ENCODE results near the gene SELENOV.
A peak's percentile ranks its signal among the peaks of the same experiment; 100 is the strongest.

Gene SELENOV

DNA sequence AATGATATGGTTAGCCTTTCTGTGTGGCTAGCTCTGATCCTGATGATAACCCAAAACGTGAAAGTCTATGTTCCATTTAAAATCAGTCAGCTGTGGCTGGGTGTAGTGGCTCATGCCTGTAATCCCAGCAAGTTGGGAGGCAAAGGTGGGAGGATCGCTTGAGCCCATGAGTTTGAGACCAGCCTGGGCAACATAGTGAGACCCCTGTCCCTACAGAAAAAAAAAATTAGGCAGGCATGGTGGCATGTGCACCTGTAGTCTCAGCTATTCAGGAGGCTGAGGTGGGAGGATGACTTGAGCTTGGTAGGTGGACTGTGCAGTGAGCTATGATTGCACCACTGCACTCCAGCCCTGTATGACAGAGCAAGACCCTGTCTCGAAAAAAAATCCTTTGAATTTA, 18.9 kb downstream of the SELENOV start:
- H3K36me3 ChIP-seq (ENCODE audit: control insufficient read depth in 5 of 5, insufficient read depth in 5 of 5, low read length in 5 of 5) = no peaks in the 10 kb centered on the region
- H3K4me1 ChIP-seq (ENCODE audit: control insufficient read depth in 5 of 5, insufficient read depth in 5 of 5, low read length in 5 of 5) = peaks cover 0 to 21% (median 16%) of the 10 kb centered on the region in 5 donors
- no peak overlapping the region for H3K4me3 ChIP-seq (ENCODE audit: low read depth in 1 of 5, low read length in 5 of 5)
- no peaks in the 10 kb centered on the region for H3K27me3 ChIP-seq (ENCODE audit: control insufficient read depth in 5 of 5, insufficient read depth in 4 of 5, low read length in 5 of 5)
- no peak overlapping the region for H3K9ac ChIP-seq (ENCODE audit: low read length in 5 of 5)
- no peak overlapping the region for H3K27ac ChIP-seq (ENCODE audit: low read depth, low read length)
- no peaks in the 10 kb centered on the region for H3K9me3 ChIP-seq (ENCODE audit: control insufficient read depth in 5 of 5, low read length in 5 of 5)

DNA sequence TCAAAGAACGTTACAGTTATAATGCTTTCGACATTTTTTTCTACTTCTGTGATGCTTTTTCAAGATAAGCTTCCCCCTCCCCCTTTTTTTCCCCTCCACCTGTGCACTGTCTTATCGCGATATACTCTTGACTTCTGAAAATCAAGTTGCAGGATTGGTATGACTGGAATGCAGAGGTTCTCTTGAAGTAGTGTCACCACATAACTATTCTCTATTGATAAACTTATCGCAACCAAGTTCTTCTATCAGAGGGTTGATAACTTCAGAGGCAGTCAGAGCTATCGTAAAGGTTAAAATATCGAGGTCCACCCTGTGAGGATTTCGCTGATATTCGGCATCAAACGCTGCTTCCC, 24.2 kb downstream of the SELENOV start:
- no peaks in the 10 kb centered on the region for H3K9me3 ChIP-seq (ENCODE audit: control insufficient read depth in 5 of 5, low read length in 5 of 5)
- H3K4me3 ChIP-seq (ENCODE audit: low read depth in 1 of 5, low read length in 5 of 5) = peak overlapping the region; percentile 80 to 92 (median 89)
- H3K36me3 ChIP-seq (ENCODE audit: control insufficient read depth in 5 of 5, insufficient read depth in 5 of 5, low read length in 5 of 5) = no peaks in the 10 kb centered on the region
- no peaks in the 10 kb centered on the region for H3K27me3 ChIP-seq (ENCODE audit: control insufficient read depth in 5 of 5, insufficient read depth in 4 of 5, low read length in 5 of 5)
- peaks cover 0 to 19% (median 13%) of the 10 kb centered on the region in 5 donors for H3K4me1 ChIP-seq (ENCODE audit: control insufficient read depth in 5 of 5, insufficient read depth in 5 of 5, low read length in 5 of 5)
- H3K27ac ChIP-seq (ENCODE audit: low read depth, low read length) = peak overlapping the region; percentile 88
- H3K9ac ChIP-seq (ENCODE audit: low read length in 5 of 5) = peak overlapping the region; percentile 84 to 98 (median 93)

DNA sequence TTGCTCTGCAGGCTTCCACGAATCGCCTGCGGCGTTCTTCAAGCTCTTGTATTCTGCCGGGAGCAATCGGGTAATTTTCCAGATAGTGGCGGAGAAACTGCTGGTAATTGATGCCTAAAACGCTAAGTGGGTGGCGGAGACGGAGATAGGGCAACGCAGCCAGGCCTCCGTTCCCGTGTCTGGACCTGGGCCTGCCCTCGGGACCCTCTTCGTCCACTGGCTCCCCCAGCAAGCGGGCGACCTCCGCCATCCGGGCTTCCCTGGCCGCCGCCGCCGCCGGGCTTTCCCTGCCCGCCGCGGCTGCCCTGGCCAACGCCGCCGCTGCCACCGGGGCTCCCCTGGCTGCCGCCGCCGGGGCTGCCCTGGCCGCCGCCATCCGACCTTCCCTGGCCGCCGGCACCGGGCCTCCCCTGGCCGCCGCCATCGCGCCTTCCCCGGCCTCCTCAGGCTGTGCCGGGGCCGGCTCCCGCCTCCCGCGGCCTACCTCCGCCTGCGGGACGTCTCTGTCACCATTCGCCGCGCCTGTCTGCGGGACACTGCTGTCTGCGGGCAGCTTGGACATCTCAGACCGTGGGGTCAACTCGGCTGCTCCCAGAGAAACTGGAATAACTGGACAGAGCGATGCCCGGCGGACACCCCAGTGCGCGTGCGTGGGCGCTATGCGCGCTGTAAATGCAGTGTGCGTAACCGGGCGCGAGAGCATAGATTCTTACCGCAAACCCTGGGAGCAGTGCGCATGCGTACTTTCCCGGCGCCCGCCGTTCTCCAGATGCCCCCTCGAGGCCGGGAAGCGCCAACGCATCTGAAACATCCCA, 24.8 kb downstream of the SELENOV start, which contains the start of gene EID2:
EID2 (minus strand) TSS at position 644 of the 815 bp plus-strand sequence; CDS start at position 562, 82 bp downstream.
- Histone ChIP-seq H3K4me3 (ENCODE audit: low read depth in 1 of 5, low read length in 5 of 5) (peak within 1 kb of the TSS; percentile 80 to 92 (median 89)), H3K9me3 (ENCODE audit: control insufficient read depth in 5 of 5, low read length in 5 of 5) (no peaks in the 10 kb centered on the region), H3K9ac (ENCODE audit: low read length in 5 of 5) (peak within 1 kb of the TSS; percentile 84 to 98 (median 93)), H3K36me3 (ENCODE audit: control insufficient read depth in 5 of 5, insufficient read depth in 5 of 5, low read length in 5 of 5) (no peaks in the 10 kb centered on the region), H3K4me1 (ENCODE audit: control insufficient read depth in 5 of 5, insufficient read depth in 5 of 5, low read length in 5 of 5) (peaks cover 0 to 19% (median 13%) of the 10 kb centered on the region in 5 donors), H3K27me3 (ENCODE audit: control insufficient read depth in 5 of 5, insufficient read depth in 4 of 5, low read length in 5 of 5) (no peaks in the 10 kb centered on the region), H3K27ac (ENCODE audit: low read depth, low read length) (peak within 1 kb of the TSS; percentile 88)

DNA sequence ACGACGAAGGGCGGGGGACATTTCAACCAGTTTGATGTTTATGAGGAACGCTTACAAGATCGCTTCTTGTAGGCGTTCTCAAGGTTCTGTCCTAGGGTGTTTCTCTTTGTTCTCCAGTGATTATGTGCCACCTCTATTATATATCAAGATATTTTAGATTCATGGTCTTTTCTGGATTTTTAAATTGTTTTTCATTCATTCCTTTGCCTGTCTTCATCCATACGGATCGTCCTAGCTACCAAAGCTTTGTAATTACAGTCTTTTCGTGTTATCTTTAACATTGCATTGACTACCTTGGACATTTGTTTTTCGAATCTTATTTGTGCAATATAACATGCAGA, 25.4 kb downstream of the SELENOV start:
- Histone ChIP-seq H3K4me1 (ENCODE audit: control insufficient read depth in 5 of 5, insufficient read depth in 5 of 5, low read length in 5 of 5) (peaks cover 0 to 19% (median 13%) of the 10 kb centered on the region in 5 donors), H3K36me3 (ENCODE audit: control insufficient read depth in 5 of 5, insufficient read depth in 5 of 5, low read length in 5 of 5) (no peaks in the 10 kb centered on the region), H3K27me3 (ENCODE audit: control insufficient read depth in 5 of 5, insufficient read depth in 4 of 5, low read length in 5 of 5) (no peaks in the 10 kb centered on the region), H3K4me3 (ENCODE audit: low read depth in 1 of 5, low read length in 5 of 5) (peak overlapping the region in 3 of 5 donors; percentile 86 to 92 (median 89)), H3K9me3 (ENCODE audit: control insufficient read depth in 5 of 5, low read length in 5 of 5) (no peaks in the 10 kb centered on the region), H3K9ac (ENCODE audit: low read length in 5 of 5) (peak overlapping the region in 1 of 5 donors; percentile 64), H3K27ac (ENCODE audit: low read depth, low read length) (no peak overlapping the region)

DNA sequence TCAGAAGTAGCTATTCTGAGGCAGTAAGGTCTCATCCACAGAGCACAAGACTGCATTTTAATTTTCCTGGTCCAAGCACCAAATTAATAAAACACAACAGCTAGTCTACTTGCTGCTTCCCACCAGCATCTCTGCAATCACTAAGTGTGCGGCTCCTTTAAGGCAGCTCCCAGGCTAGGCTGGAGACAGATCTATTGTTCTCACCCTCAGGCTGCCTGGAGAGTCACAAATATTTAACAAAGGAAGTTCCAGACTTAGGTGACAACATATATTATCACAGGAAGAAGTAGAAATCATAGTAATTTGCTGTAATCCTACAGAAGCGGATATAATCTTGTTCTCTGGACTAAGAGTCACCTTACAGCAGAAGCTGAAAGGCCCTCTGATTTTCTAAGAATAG, 27.3 kb downstream of the SELENOV start:
- Histone ChIP-seq H3K9me3 (ENCODE audit: control insufficient read depth in 5 of 5, low read length in 5 of 5) (no peaks in the 10 kb centered on the region), H3K27me3 (ENCODE audit: control insufficient read depth in 5 of 5, insufficient read depth in 4 of 5, low read length in 5 of 5) (peaks cover 0 to 4% (median 1%) of the 10 kb centered on the region in 5 donors), H3K27ac (ENCODE audit: low read depth, low read length) (no peak overlapping the region), H3K4me3 (ENCODE audit: low read depth in 1 of 5, low read length in 5 of 5) (no peak overlapping the region), H3K4me1 (ENCODE audit: control insufficient read depth in 5 of 5, insufficient read depth in 5 of 5, low read length in 5 of 5) (peaks cover 0 to 19% (median 13%) of the 10 kb centered on the region in 5 donors), H3K9ac (ENCODE audit: low read length in 5 of 5) (peak overlapping the region in 1 of 5 donors; percentile 51), H3K36me3 (ENCODE audit: control insufficient read depth in 5 of 5, insufficient read depth in 5 of 5, low read length in 5 of 5) (no peaks in the 10 kb centered on the region)

DNA sequence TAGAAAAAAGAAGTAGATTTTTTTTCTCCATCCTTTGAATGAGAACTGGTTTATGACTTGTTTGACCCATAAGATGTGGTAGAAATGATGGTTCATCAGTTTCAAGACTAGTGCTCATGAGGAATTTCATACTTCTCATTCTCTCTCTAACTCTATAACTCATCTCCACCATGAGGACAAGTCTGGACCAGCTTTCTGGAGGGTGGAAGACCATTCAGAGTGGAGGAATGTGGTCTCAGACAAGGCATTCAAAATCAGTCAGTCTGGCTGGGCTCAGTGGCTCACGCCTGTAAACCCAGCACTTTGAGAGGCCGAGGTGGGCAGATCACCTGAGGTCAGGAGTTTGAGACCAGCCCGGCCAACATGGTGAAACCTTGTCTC, 28.5 kb downstream of the SELENOV start:
- Histone ChIP-seq H3K4me3 (ENCODE audit: low read depth in 1 of 5, low read length in 5 of 5) (no peak overlapping the region), H3K36me3 (ENCODE audit: control insufficient read depth in 5 of 5, insufficient read depth in 5 of 5, low read length in 5 of 5) (no peaks in the 10 kb centered on the region), H3K9me3 (ENCODE audit: control insufficient read depth in 5 of 5, low read length in 5 of 5) (no peaks in the 10 kb centered on the region), H3K9ac (ENCODE audit: low read length in 5 of 5) (no peak overlapping the region), H3K4me1 (ENCODE audit: control insufficient read depth in 5 of 5, insufficient read depth in 5 of 5, low read length in 5 of 5) (peaks cover 0 to 18% (median 13%) of the 10 kb centered on the region in 5 donors), H3K27ac (ENCODE audit: low read depth, low read length) (no peak overlapping the region), H3K27me3 (ENCODE audit: control insufficient read depth in 5 of 5, insufficient read depth in 4 of 5, low read length in 5 of 5) (peaks cover 0 to 4% (median 3%) of the 10 kb centered on the region in 5 donors)

DNA sequence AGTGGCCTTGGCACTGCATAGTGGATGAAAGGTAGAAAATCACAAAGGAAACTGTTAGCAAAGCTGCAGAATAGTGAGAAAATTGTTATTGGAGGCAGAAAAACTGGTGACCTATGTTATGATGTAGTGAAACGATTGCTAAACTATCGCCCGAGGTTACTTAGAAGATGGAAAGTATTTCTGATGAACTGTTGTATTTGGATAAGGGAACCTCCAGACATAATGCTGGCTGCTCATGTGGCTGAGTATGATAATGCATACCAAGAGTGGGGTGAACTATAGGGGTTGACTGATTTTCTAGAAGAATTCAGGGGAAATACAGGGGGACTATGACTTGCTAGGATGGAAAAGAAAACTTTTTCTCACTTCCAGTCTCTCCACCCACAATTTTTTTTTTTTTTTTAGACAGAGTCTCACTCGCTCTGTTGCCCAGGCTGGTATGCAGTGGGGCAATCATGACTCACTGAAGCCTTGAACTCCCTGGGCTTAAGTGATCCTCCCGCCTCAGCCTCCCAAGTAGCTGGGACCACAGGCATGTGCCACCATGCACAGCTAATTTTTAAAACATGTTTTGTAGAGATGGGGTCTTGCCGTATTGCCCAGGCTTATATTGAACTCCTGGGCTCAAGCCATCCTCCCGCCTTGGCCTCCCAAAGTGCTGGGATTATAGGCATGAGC, 29.4 kb downstream of the SELENOV start:
- H3K4me3 ChIP-seq (ENCODE audit: low read depth in 1 of 5, low read length in 5 of 5) = no peak overlapping the region
- peaks cover 0 to 4% (median 3%) of the 10 kb centered on the region in 5 donors for H3K27me3 ChIP-seq (ENCODE audit: control insufficient read depth in 5 of 5, insufficient read depth in 4 of 5, low read length in 5 of 5)
- H3K9ac ChIP-seq (ENCODE audit: low read length in 5 of 5) = no peak overlapping the region
- H3K9me3 ChIP-seq (ENCODE audit: control insufficient read depth in 5 of 5, low read length in 5 of 5) = no peaks in the 10 kb centered on the region
- H3K27ac ChIP-seq (ENCODE audit: low read depth, low read length) = no peak overlapping the region
- peaks cover 0 to 9% (median 5%) of the 10 kb centered on the region in 5 donors for H3K4me1 ChIP-seq (ENCODE audit: control insufficient read depth in 5 of 5, insufficient read depth in 5 of 5, low read length in 5 of 5)
- H3K36me3 ChIP-seq (ENCODE audit: control insufficient read depth in 5 of 5, insufficient read depth in 5 of 5, low read length in 5 of 5) = no peaks in the 10 kb centered on the region

DNA sequence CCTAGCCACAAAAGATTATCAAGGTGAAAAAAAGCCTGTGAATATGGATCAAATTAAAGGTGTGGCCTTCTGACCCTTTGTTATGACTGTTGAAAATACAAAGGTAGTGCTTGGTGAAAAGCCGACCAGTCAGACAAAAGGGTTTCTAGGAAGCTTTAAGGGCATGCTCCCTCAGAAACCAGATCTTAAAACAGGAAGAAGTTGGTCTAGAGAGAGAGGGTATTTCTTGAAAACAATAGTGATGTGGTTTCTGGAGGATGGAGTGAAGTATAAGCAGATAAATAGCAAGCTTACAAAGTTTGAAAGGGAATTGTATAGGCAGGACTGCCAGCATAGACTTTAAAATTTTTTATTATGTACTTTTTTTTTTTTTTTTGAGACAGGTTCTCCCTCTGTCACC, 30.0 kb downstream of the SELENOV start:
- H3K9me3 ChIP-seq (ENCODE audit: control insufficient read depth in 5 of 5, low read length in 5 of 5) = no peaks in the 10 kb centered on the region
- H3K4me3 ChIP-seq (ENCODE audit: low read depth in 1 of 5, low read length in 5 of 5) = no peak overlapping the region
- H3K27me3 ChIP-seq (ENCODE audit: control insufficient read depth in 5 of 5, insufficient read depth in 4 of 5, low read length in 5 of 5) = peaks cover 0 to 4% (median 3%) of the 10 kb centered on the region in 5 donors
- no peaks in the 10 kb centered on the region for H3K36me3 ChIP-seq (ENCODE audit: control insufficient read depth in 5 of 5, insufficient read depth in 5 of 5, low read length in 5 of 5)
- no peak overlapping the region for H3K27ac ChIP-seq (ENCODE audit: low read depth, low read length)
- H3K4me1 ChIP-seq (ENCODE audit: control insufficient read depth in 5 of 5, insufficient read depth in 5 of 5, low read length in 5 of 5) = peaks cover 0 to 7% (median 4%) of the 10 kb centered on the region in 5 donors
- no peak overlapping the region for H3K9ac ChIP-seq (ENCODE audit: low read length in 5 of 5)

DNA sequence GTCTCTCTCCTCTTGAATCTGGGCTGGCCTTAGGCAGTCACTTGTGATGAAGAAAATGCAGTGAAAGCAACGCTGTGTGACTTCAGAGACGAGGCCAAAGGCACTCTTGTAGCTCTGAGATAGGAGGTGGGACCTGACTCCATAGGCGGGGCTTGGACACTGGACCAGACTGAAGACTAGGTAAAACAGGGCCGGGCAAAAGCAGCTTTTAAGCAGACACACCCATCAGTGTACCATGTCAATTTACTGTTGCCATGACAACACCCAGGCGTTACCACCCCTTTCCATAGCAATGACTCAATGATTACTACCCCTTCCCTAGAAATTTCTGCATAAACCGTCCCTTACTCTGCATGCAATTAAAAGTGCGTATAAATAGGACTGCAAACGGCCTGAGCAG, 31.7 kb downstream of the SELENOV start:
- peaks cover 0 to 4% (median 3%) of the 10 kb centered on the region in 5 donors for H3K27me3 ChIP-seq (ENCODE audit: control insufficient read depth in 5 of 5, insufficient read depth in 4 of 5, low read length in 5 of 5)
- H3K27ac ChIP-seq (ENCODE audit: low read depth, low read length) = no peak overlapping the region
- no peak overlapping the region for H3K4me3 ChIP-seq (ENCODE audit: low read depth in 1 of 5, low read length in 5 of 5)
- peaks cover 0 to 5% (median 0%) of the 10 kb centered on the region in 5 donors for H3K4me1 ChIP-seq (ENCODE audit: control insufficient read depth in 5 of 5, insufficient read depth in 5 of 5, low read length in 5 of 5)
- H3K36me3 ChIP-seq (ENCODE audit: control insufficient read depth in 5 of 5, insufficient read depth in 5 of 5, low read length in 5 of 5) = no peaks in the 10 kb centered on the region
- H3K9me3 ChIP-seq (ENCODE audit: control insufficient read depth in 5 of 5, low read length in 5 of 5) = no peaks in the 10 kb centered on the region
- no peak overlapping the region for H3K9ac ChIP-seq (ENCODE audit: low read length in 5 of 5)

DNA sequence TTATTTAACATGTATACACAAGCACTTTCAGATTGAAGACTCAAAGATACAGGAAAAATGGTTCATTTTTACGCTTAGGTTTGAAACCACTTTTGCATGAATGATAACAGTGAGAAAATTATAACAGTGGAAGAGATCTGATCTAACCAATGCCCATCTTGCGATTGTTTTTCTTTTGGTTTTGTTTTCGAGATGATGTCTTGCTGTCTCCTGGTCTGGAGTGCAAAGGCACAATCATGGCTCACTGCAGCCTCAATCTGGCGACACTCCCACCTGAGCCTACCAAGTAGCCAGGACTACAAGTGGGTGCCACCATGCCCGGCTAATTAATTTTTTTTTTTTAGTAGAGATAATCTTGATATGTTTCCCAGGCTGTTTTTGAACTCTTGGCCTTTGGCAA, 35.3 kb downstream of the SELENOV start:
- H3K27me3 ChIP-seq (ENCODE audit: control insufficient read depth in 5 of 5, insufficient read depth in 4 of 5, low read length in 5 of 5) = peaks cover 0 to 11% (median 5%) of the 10 kb centered on the region in 5 donors
- peaks cover 0 to 12% (median 0%) of the 10 kb centered on the region in 5 donors for H3K4me1 ChIP-seq (ENCODE audit: control insufficient read depth in 5 of 5, insufficient read depth in 5 of 5, low read length in 5 of 5)
- no peak overlapping the region for H3K4me3 ChIP-seq (ENCODE audit: low read depth in 1 of 5, low read length in 5 of 5)
- no peak overlapping the region for H3K27ac ChIP-seq (ENCODE audit: low read depth, low read length)
- H3K36me3 ChIP-seq (ENCODE audit: control insufficient read depth in 5 of 5, insufficient read depth in 5 of 5, low read length in 5 of 5) = no peaks in the 10 kb centered on the region
- no peak overlapping the region for H3K9ac ChIP-seq (ENCODE audit: low read length in 5 of 5)
- no peaks in the 10 kb centered on the region for H3K9me3 ChIP-seq (ENCODE audit: control insufficient read depth in 5 of 5, low read length in 5 of 5)
